GM23338 (cell line): ENCODE data around the gene GALNT9. TPM values are rescaled to one million over a fixed set of nuclear protein-coding genes. Genes with fewer than 3 reads are reported as not detected.

Experiments
- ATAC-seq: fragments of 200-7000 bp; cut with Tn5 transposase; 3 replicates; pipeline ENCODE4 v1.9.1; 2020
- DNase-seq: peaks from one replicate; pipeline ENCODE4 v3.0.0-alpha.2; 2015; ENCODE audit warnings: low spot score
- H2AFZ ChIP-seq: fragments of 200-600 bp; sonication (generic); 2 replicates; pipeline ENCODE4 v1.8.0; 2016; ENCODE audit warnings: antibody characterized with exemption, mild to moderate bottlenecking, moderate library complexity
- H3F3A ChIP-seq: fragments of 200-600 bp; sonication (generic); replicated peaks from 2 replicates; pipeline ENCODE4 v1.8.0; 2017; ENCODE audit warnings: antibody characterized with exemption, mixed run types, low read depth
- H3K27ac ChIP-seq: fragments of 200-600 bp; sonication (generic); 2 replicates; pipeline ENCODE4 v1.6.1; 2016; ENCODE audit warnings: low read depth
- H3K27me3 ChIP-seq: fragments of 200-600 bp; sonication (generic); 2 replicates; pipeline ENCODE4 v1.8.0; 2016; ENCODE audit warnings: mild to moderate bottlenecking, mixed run types, moderate library complexity; ENCODE audit not compliant: insufficient read depth
- H3K36me3 ChIP-seq: fragments of 200-600 bp; sonication (generic); 2 replicates; pipeline ENCODE4 v1.8.0; 2016; ENCODE audit warnings: mild to moderate bottlenecking; ENCODE audit not compliant: insufficient read depth
- H3K4me1 ChIP-seq: fragments of 200-600 bp; sonication (generic); 2 replicates; pipeline ENCODE4 v1.8.0; 2016; ENCODE audit warnings: mild to moderate bottlenecking, moderate library complexity; ENCODE audit not compliant: insufficient read depth
- H3K4me2 ChIP-seq: fragments of 200-600 bp; sonication (generic); 2 replicates; pipeline ENCODE4 v1.7.1; 2017; ENCODE audit warnings: mixed run types
- H3K4me3 ChIP-seq: fragments of 200-600 bp; sonication (generic); 2 replicates; pipeline ENCODE4 v1.6.1; 2016; ENCODE audit warnings: mixed run types
- H3K79me2 ChIP-seq: fragments of 200-600 bp; sonication (generic); replicated peaks from 2 replicates; pipeline ENCODE4 v1.8.0; 2017; ENCODE audit warnings: mild to moderate bottlenecking; ENCODE audit not compliant: insufficient read depth
- H3K9me2 ChIP-seq: fragments of 200-600 bp; sonication (generic); 2 replicates; pipeline ENCODE4 v1.8.0; 2017; ENCODE audit not compliant: insufficient read depth
- H4K20me1 ChIP-seq: fragments of 200-600 bp; sonication (generic); replicated peaks from 2 replicates; pipeline ENCODE4 v1.8.0; 2017; ENCODE audit warnings: mild to moderate bottlenecking; ENCODE audit not compliant: insufficient read depth
- H3K27ac Mint-ChIP-seq: 2 replicates; pipeline ENCODE4 v1.8.0; 2020; ENCODE audit warnings: inconsistent platforms, mild to moderate bottlenecking, moderate library complexity, mixed read lengths
- H3K27me3 Mint-ChIP-seq: 3 replicates; pipeline ENCODE4 v1.8.0; 2022; ENCODE audit warnings: low read depth, mild to moderate bottlenecking, moderate library complexity, mixed read lengths, inconsistent platforms; ENCODE audit not compliant: insufficient read depth, poor library complexity
- H3K36me3 Mint-ChIP-seq: 3 replicates; pipeline ENCODE4 v1.8.0; 2021; ENCODE audit warnings: low read depth, mild to moderate bottlenecking, inconsistent platforms, moderate library complexity, mixed read lengths
- H3K4me1 Mint-ChIP-seq: 3 replicates; pipeline ENCODE4 v1.8.0; 2020; ENCODE audit warnings: mild to moderate bottlenecking, inconsistent platforms, mixed read lengths
- H3K4me3 Mint-ChIP-seq: 3 replicates; pipeline ENCODE4 v1.8.0; 2021; ENCODE audit warnings: moderate library complexity, mild to moderate bottlenecking, inconsistent platforms, mixed read lengths
- H3K9me3 Mint-ChIP-seq: 3 replicates; pipeline ENCODE4 v1.8.0; 2020; ENCODE audit warnings: moderate library complexity, mild to moderate bottlenecking, inconsistent platforms, mixed read lengths
- ETS1 ChIP-seq: IDR thresholded peaks from 2 replicates; pipeline ENCODE4 v1.6.1; 2016; ENCODE audit warnings: antibody characterized with exemption
- EZH2 ChIP-seq: fragments of 200-600 bp; sonication (generic); IDR thresholded peaks from one replicate; pipeline ENCODE4 v1.8.0; 2017; ENCODE audit warnings: antibody characterized with exemption, mild to moderate bottlenecking, low read depth; ENCODE audit not compliant: unreplicated experiment
- EZH2phosphoT487 ChIP-seq: fragments of 200-600 bp; sonication (generic); IDR thresholded peaks from one replicate; pipeline ENCODE4 v1.8.1; 2018; ENCODE audit warnings: antibody characterized with exemption; ENCODE audit not compliant: unreplicated experiment
- JUNB ChIP-seq: IDR thresholded peaks from one replicate; pipeline ENCODE4 v1.6.1; 2016; ENCODE audit warnings: antibody characterized with exemption; ENCODE audit not compliant: unreplicated experiment
- NANOG ChIP-seq: IDR thresholded peaks from 2 replicates; pipeline ENCODE4 v1.6.1; 2016; ENCODE audit warnings: antibody characterized with exemption, borderline replicate concordance
- STAT1 ChIP-seq: IDR thresholded peaks from one replicate; pipeline ENCODE4 v1.6.1; 2016; ENCODE audit warnings: antibody characterized with exemption; ENCODE audit not compliant: unreplicated experiment
- ZNF114 ChIP-seq: fragments of 250-450 bp; sonication (Bioruptor Pico); IDR thresholded peaks from 2 replicates; pipeline ENCODE4 v1.5.0; 2020; ENCODE audit warnings: mild to moderate bottlenecking, moderate library complexity
- ZNF331 ChIP-seq: fragments of 250-450 bp; sonication (Bioruptor Pico); IDR thresholded peaks from 2 replicates; pipeline ENCODE4 v1.5.0; 2020; ENCODE audit warnings: low read depth, mild to moderate bottlenecking, moderate library complexity
- polyA plus RNA-seq: library from polyadenylated mRNA; unstranded; fragments of >200 nt; fragmentation: Nextera tagmentation; extraction: Ambion mirVana; gene quantifications from 2 replicates; pipeline ENCODE4 v1.2.1, GENCODE V29; 2016
- total RNA-seq: library from RNA; depleted of rRNA; stranded (reverse); fragments of >200 nt; shearing (Covaris generic); gene quantifications from 2 replicates; pipeline ENCODE4 v1.2.3, GENCODE V29; 2014
- TF ChIP-seq, protein P1 (sequence below): fragments of 250-450 bp; sonication (Bioruptor Pico); IDR thresholded peaks from 2 replicates; pipeline ENCODE4 v1.5.0; 2020; ENCODE audit warnings: mild to moderate bottlenecking, moderate library complexity
- TF ChIP-seq, protein P2 (sequence below): IDR thresholded peaks from one replicate; pipeline ENCODE4 v1.6.1; 2018; ENCODE audit warnings: antibody characterized with exemption; ENCODE audit not compliant: unreplicated experiment

Gene GALNT9
- total and polyA plus RNA-seq, 2 experiments from 2014 or later: 0.81 to 2.5 TPM

DNA sequence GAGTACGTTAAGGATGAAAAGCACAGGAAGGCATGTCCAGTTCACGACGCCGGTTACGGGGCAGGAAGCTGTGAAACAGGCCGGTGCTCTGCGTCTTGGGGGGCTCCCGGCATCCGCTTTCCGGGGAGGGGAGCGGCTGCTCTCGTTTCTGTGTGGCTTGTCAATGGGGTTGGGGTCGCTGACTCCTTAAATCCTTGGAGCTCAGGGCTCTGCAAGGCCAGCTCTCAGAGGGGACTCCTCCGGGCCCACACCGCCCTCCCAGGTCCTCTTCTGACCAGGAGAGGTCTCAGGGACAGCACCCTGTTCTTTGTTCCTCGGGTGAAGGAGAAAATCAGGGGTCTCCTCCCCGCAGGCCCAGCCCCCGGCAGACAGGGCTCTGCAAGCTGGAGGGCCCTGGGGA, 78.1 kb downstream of the GALNT9 start:
- Histone ChIP-seq H4K20me1 (no peaks in the 10 kb centered on the region), H3K36me3 (no peaks in the 10 kb centered on the region), H3K4me3 (no peak overlapping the region), H3K27ac (no peak overlapping the region), H3K4me1 (peaks cover 12% of the 10 kb centered on the region; the same call in 1 of the 2 replicates), H3K4me2 (no peak overlapping the region), H3K79me2 (no peaks in the 10 kb centered on the region), H3K27me3 (no peaks in the 10 kb centered on the region), H2AFZ (no peak overlapping the region), H3K9me2 (no peaks in the 10 kb centered on the region), H3F3A (no peaks in the 10 kb centered on the region)
- Mint-ChIP-seq H3K27ac (no peak overlapping the region), H3K36me3 (no peaks in the 10 kb centered on the region), H3K9me3 (no peaks in the 10 kb centered on the region; the same call in 2 of the 3 replicates), H3K4me1 (peaks cover 23% of the 10 kb centered on the region), H3K4me3 (no peak overlapping the region), H3K27me3 (peaks cover 19% of the 10 kb centered on the region)
- DNase-seq (no peak), ATAC-seq (no peak)
- TF ChIP-seq JUNB: no peak
- no peak for TF ChIP-seq ZNF331 (CRISPR knock-in tag)
- TF ChIP-seq EZH2: no peak

DNA sequence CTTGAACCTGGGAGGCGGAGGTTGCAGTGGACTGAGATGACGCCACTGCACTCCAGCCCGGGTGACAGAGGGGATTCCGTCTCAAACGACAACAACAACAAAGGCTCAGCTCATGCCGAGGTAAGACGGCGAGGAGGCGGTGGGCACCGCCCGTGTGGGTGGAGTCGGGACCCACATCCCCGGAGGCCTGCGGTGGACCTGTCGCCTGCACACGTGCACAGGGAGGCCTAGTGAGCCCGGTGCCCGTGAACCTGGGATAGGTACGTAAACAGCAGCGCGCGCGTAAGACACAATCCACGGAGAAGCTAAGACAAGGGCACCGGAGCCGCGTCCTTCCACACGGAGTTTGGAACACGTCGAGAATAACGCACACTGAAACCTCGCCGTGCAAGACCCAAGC, 78.7 kb downstream of the GALNT9 start:
- H3K4me2 ChIP-seq: no peak overlapping the region
- peaks cover 18% of the 10 kb centered on the region for H3K27me3 Mint-ChIP-seq
- H3K36me3 ChIP-seq: no peaks in the 10 kb centered on the region
- DNase-seq (no peak), ATAC-seq (no peak)
- no peaks in the 10 kb centered on the region for H3K9me2 ChIP-seq
- no peaks in the 10 kb centered on the region for H3F3A ChIP-seq
- no peaks in the 10 kb centered on the region for H4K20me1 ChIP-seq
- H3K4me1 ChIP-seq: peaks cover 10% of the 10 kb centered on the region; the same call in 1 of the 2 replicates
- H2AFZ ChIP-seq: no peak overlapping the region
- H3K79me2 ChIP-seq: no peaks in the 10 kb centered on the region
- no peak overlapping the region for H3K27ac Mint-ChIP-seq
- H3K4me1 Mint-ChIP-seq: peaks cover 18% of the 10 kb centered on the region
- no peak overlapping the region for H3K4me3 Mint-ChIP-seq
- no peaks in the 10 kb centered on the region for H3K27me3 ChIP-seq
- no peaks in the 10 kb centered on the region; the same call in 2 of the 3 replicates for H3K9me3 Mint-ChIP-seq
- no peaks in the 10 kb centered on the region for H3K36me3 Mint-ChIP-seq
- no peak overlapping the region for H3K27ac ChIP-seq
- no peak overlapping the region for H3K4me3 ChIP-seq
- TF ChIP-seq ZNF331 (CRISPR knock-in tag) (no peak), NANOG (no peak), STAT1 (no peak), EZH2phosphoT487 (no peak), ZNF114 (no peak), EZH2 (no peak), ETS1 (no peak)
- TF ChIP-seq, protein P1, sequence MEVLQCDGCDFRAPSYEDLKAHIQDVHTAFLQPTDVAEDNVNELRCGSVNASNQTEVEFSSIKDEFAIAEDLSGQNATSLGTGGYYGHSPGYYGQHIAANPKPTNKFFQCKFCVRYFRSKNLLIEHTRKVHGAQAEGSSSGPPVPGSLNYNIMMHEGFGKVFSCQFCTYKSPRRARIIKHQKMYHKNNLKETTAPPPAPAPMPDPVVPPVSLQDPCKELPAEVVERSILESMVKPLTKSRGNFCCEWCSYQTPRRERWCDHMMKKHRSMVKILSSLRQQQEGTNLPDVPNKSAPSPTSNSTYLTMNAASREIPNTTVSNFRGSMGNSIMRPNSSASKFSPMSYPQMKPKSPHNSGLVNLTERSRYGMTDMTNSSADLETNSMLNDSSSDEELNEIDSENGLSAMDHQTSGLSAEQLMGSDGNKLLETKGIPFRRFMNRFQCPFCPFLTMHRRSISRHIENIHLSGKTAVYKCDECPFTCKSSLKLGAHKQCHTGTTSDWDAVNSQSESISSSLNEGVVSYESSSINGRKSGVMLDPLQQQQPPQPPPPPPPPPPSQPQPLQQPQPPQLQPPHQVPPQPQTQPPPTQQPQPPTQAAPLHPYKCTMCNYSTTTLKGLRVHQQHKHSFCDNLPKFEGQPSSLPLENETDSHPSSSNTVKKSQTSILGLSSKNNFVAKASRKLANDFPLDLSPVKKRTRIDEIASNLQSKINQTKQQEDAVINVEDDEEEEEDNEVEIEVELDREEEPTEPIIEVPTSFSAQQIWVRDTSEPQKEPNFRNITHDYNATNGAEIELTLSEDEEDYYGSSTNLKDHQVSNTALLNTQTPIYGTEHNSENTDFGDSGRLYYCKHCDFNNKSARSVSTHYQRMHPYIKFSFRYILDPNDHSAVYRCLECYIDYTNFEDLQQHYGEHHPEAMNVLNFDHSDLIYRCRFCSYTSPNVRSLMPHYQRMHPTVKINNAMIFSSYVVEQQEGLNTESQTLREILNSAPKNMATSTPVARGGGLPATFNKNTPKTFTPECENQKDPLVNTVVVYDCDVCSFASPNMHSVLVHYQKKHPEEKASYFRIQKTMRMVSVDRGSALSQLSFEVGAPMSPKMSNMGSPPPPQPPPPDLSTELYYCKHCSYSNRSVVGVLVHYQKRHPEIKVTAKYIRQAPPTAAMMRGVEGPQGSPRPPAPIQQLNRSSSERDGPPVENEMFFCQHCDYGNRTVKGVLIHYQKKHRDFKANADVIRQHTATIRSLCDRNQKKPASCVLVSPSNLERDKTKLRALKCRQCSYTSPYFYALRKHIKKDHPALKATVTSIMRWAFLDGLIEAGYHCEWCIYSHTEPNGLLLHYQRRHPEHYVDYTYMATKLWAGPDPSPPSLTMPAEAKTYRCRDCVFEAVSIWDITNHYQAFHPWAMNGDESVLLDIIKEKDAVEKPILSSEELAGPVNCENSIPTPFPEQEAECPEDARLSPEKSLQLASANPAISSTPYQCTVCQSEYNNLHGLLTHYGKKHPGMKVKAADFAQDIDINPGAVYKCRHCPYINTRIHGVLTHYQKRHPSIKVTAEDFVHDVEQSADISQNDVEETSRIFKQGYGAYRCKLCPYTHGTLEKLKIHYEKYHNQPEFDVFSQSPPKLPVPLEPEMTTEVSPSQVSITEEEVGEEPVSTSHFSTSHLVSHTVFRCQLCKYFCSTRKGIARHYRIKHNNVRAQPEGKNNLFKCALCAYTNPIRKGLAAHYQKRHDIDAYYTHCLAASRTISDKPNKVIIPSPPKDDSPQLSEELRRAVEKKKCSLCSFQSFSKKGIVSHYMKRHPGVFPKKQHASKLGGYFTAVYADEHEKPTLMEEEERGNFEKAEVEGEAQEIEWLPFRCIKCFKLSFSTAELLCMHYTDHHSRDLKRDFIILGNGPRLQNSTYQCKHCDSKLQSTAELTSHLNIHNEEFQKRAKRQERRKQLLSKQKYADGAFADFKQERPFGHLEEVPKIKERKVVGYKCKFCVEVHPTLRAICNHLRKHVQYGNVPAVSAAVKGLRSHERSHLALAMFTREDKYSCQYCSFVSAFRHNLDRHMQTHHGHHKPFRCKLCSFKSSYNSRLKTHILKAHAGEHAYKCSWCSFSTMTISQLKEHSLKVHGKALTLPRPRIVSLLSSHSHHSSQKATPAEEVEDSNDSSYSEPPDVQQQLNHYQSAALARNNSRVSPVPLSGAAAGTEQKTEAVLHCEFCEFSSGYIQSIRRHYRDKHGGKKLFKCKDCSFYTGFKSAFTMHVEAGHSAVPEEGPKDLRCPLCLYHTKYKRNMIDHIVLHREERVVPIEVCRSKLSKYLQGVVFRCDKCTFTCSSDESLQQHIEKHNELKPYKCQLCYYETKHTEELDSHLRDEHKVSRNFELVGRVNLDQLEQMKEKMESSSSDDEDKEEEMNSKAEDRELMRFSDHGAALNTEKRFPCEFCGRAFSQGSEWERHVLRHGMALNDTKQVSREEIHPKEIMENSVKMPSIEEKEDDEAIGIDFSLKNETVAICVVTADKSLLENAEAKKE: no peak
- TF ChIP-seq, protein P2, sequence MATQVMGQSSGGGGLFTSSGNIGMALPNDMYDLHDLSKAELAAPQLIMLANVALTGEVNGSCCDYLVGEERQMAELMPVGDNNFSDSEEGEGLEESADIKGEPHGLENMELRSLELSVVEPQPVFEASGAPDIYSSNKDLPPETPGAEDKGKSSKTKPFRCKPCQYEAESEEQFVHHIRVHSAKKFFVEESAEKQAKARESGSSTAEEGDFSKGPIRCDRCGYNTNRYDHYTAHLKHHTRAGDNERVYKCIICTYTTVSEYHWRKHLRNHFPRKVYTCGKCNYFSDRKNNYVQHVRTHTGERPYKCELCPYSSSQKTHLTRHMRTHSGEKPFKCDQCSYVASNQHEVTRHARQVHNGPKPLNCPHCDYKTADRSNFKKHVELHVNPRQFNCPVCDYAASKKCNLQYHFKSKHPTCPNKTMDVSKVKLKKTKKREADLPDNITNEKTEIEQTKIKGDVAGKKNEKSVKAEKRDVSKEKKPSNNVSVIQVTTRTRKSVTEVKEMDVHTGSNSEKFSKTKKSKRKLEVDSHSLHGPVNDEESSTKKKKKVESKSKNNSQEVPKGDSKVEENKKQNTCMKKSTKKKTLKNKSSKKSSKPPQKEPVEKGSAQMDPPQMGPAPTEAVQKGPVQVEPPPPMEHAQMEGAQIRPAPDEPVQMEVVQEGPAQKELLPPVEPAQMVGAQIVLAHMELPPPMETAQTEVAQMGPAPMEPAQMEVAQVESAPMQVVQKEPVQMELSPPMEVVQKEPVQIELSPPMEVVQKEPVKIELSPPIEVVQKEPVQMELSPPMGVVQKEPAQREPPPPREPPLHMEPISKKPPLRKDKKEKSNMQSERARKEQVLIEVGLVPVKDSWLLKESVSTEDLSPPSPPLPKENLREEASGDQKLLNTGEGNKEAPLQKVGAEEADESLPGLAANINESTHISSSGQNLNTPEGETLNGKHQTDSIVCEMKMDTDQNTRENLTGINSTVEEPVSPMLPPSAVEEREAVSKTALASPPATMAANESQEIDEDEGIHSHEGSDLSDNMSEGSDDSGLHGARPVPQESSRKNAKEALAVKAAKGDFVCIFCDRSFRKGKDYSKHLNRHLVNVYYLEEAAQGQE: no peak
